PFSK-1 (cell line): ENCODE data around the gene EIF3J.

Source experiments
- FOXP2 ChIP-seq: optimal IDR thresholded peaks from 2 replicates; pipeline ENCODE3; 2011; ENCODE audit warnings: borderline replicate concordance, control low read depth, inconsistent platforms; ENCODE audit not compliant: insufficient read depth; ENCODE audit errors: extremely low read length, extremely low read depth
- POLR2AphosphoS5 ChIP-seq: IDR thresholded peaks from 2 replicates; pipeline ENCODE4 v1.6.1; 2012; ENCODE audit warnings: low read depth, mild to moderate bottlenecking, control low read depth, low read length, moderate library complexity
- REST ChIP-seq, 2 experiments: IDR thresholded peaks; 2 replicates each; pipeline versions ENCODE4 v1.6.1 to v1.8.0; 2011 to 2012; ENCODE audit warnings: low read depth in 2 of 2, low read length in 2 of 2, control low read depth in 1 of 2, inconsistent platforms in 1 of 2, mild to moderate bottlenecking in 1 of 2, moderate library complexity in 1 of 2; ENCODE audit not compliant: insufficient read depth in 1 of 2
- SIN3A ChIP-seq: IDR thresholded peaks from 2 replicates; pipeline ENCODE4 v1.6.1; 2012; ENCODE audit warnings: mild to moderate bottlenecking, low read length, moderate library complexity, borderline replicate concordance; ENCODE audit not compliant: insufficient read depth
- TAF1 ChIP-seq: IDR thresholded peaks from 2 replicates; pipeline ENCODE4 v1.6.1; 2012; ENCODE audit warnings: low read length, control low read depth, borderline replicate concordance; ENCODE audit not compliant: insufficient read depth

GRCh38 chr15:44492040-44492439 is 44.9 kb upstream of the EIF3J start:
- no peak for TF ChIP-seq TAF1
- TF ChIP-seq POLR2AphosphoS5, result no peak
- no peak for TF ChIP-seq REST (IDR thresholded peaks at IDR 0.05; ENCODE audit: insufficient read depth in 1 of 2, low read depth in 2 of 2, low read length in 2 of 2)
- no peak for TF ChIP-seq SIN3A
- no peak for TF ChIP-seq FOXP2
